H9 (cell line): Measurements from ENCODE around the gene GAD1. TPM values are rescaled to one million over a fixed set of nuclear protein-coding genes. Genes with fewer than 3 reads are reported as not detected.

Experiments
- DNase-seq: peaks from one replicate; pipeline ENCODE4 v3.0.0-alpha.2; 2017
- H2AFZ ChIP-seq: one replicate; pipeline ENCODE4 v1.6.1; 2013; ENCODE audit warnings: mild to moderate bottlenecking, low read length, control low read depth, moderate library complexity
- H2AK5ac ChIP-seq: 2 replicates; pipeline ENCODE4 v1.6.1; 2013; ENCODE audit warnings: low read length, control low read depth, mixed read lengths; ENCODE audit not compliant: insufficient read length
- H2BK120ac ChIP-seq: one replicate; pipeline ENCODE4 v1.6.1; 2013; ENCODE audit warnings: low read depth, mild to moderate bottlenecking, low read length, control low read depth, inconsistent platforms; ENCODE audit not compliant: poor library complexity, severe bottlenecking
- H2BK12ac ChIP-seq: 2 replicates; pipeline ENCODE4 v1.6.1; 2013; ENCODE audit warnings: low read length, control low read depth, mixed read lengths, low read depth; ENCODE audit not compliant: insufficient read length
- H2BK15ac ChIP-seq: 2 replicates; pipeline ENCODE4 v1.6.1; 2013; ENCODE audit warnings: low read depth, low read length, control low read depth
- H2BK20ac ChIP-seq: one replicate; pipeline ENCODE4 v1.6.1; 2013; ENCODE audit warnings: low read depth, mild to moderate bottlenecking, low read length, control low read depth, inconsistent platforms; ENCODE audit not compliant: poor library complexity, severe bottlenecking
- H2BK5ac ChIP-seq: 2 replicates; pipeline ENCODE4 v1.6.1; 2013; ENCODE audit warnings: low read length, control low read depth, mixed read lengths; ENCODE audit not compliant: insufficient read length
- H3K14ac ChIP-seq: 2 replicates; pipeline ENCODE4 v1.6.1; 2013; ENCODE audit warnings: low read length, control low read depth; ENCODE audit not compliant: insufficient read depth
- H3K18ac ChIP-seq: 2 replicates; pipeline ENCODE4 v1.6.1; 2013; ENCODE audit warnings: low read depth, mild to moderate bottlenecking, mixed read lengths, low read length, control low read depth; ENCODE audit not compliant: insufficient read length
- H3K23ac ChIP-seq: 2 replicates; pipeline ENCODE4 v1.6.1; 2013; ENCODE audit warnings: low read length, control low read depth, mixed read lengths, low read depth; ENCODE audit not compliant: insufficient read length
- H3K23me2 ChIP-seq: 2 replicates; pipeline ENCODE4 v1.6.1; 2013; ENCODE audit warnings: low read depth, mild to moderate bottlenecking, mixed read lengths, low read length, control low read depth; ENCODE audit not compliant: insufficient read length, poor library complexity, severe bottlenecking
- H3K27ac ChIP-seq: 2 replicates; pipeline ENCODE4 v1.5.1; 2013; ENCODE audit warnings: low read length, control low read depth, mixed read lengths, low read depth; ENCODE audit not compliant: insufficient read length
- H3K27me3 ChIP-seq: 2 replicates; pipeline ENCODE4 v1.6.1; 2013; ENCODE audit warnings: low read length, control low read depth, inconsistent platforms; ENCODE audit not compliant: insufficient read depth
- H3K4ac ChIP-seq: 2 replicates; pipeline ENCODE4 v1.6.1; 2013; ENCODE audit warnings: low read depth, mild to moderate bottlenecking, control low read depth, inconsistent platforms, low read length, moderate library complexity
- H3K4me1 ChIP-seq: 2 replicates; pipeline ENCODE4 v1.6.1; 2013; ENCODE audit warnings: low read length, control low read depth, inconsistent platforms; ENCODE audit not compliant: insufficient read depth
- H3K4me2 ChIP-seq: 2 replicates; pipeline ENCODE4 v1.6.1; 2013; ENCODE audit warnings: low read length, control low read depth, mixed read lengths; ENCODE audit not compliant: insufficient read length, insufficient read depth
- H3K56ac ChIP-seq: 2 replicates; pipeline ENCODE4 v1.6.1; 2013; ENCODE audit warnings: low read depth, mild to moderate bottlenecking, mixed read lengths, low read length, control low read depth; ENCODE audit not compliant: insufficient read length
- H3K79me1 ChIP-seq: 2 replicates; pipeline ENCODE4 v1.6.1; 2013; ENCODE audit warnings: low read depth, mild to moderate bottlenecking, moderate library complexity, low read length, control low read depth, inconsistent platforms; ENCODE audit not compliant: insufficient read depth, poor library complexity, severe bottlenecking
- H3K79me2 ChIP-seq: 2 replicates; pipeline ENCODE4 v1.6.1; 2013; ENCODE audit warnings: low read length, control low read depth, inconsistent platforms; ENCODE audit not compliant: insufficient read depth
- H3K9ac ChIP-seq: 2 replicates; pipeline ENCODE4 v1.6.1; 2013; ENCODE audit warnings: low read length, control low read depth, mixed read lengths; ENCODE audit not compliant: insufficient read length; ENCODE audit errors: extremely low read depth
- H3K9me3 ChIP-seq: one replicate; pipeline ENCODE4 v1.6.1; 2013; ENCODE audit warnings: low read depth, low read length, inconsistent platforms; ENCODE audit not compliant: control insufficient read depth
- H3T11ph ChIP-seq: one replicate; pipeline ENCODE4 v1.6.1; 2013; ENCODE audit warnings: mild to moderate bottlenecking, low read length, control low read depth, inconsistent platforms
- H4K20me1 ChIP-seq: one replicate; pipeline ENCODE4 v1.6.1; 2013; ENCODE audit not compliant: control insufficient read depth, insufficient read length, insufficient read depth
- H4K5ac ChIP-seq: 2 replicates; pipeline ENCODE4 v1.6.1; 2013; ENCODE audit warnings: low read depth, mild to moderate bottlenecking, mixed read lengths, low read length, control low read depth; ENCODE audit not compliant: insufficient read length
- H4K8ac ChIP-seq: replicated peaks from 2 replicates; pipeline ENCODE4 v1.6.1; 2013; ENCODE audit warnings: low read length, control low read depth, mixed read lengths, low read depth; ENCODE audit not compliant: insufficient read length
- H4K91ac ChIP-seq: 2 replicates; pipeline ENCODE4 v1.6.1; 2013; ENCODE audit warnings: low read depth, mild to moderate bottlenecking, moderate library complexity, mixed read lengths, low read length, control low read depth; ENCODE audit not compliant: insufficient read length
- H3K27ac Mint-ChIP-seq, 3 experiments: 2 replicates in 2 of 3; 3 replicates in 1 of 3; pipeline ENCODE4 v1.8.0; 2020 to 2021; ENCODE audit warnings: mixed read lengths in 3 of 3, mild to moderate bottlenecking in 1 of 3, moderate library complexity in 1 of 3
- H3K27me3 Mint-ChIP-seq: 2 replicates; pipeline ENCODE4 v1.8.0; 2021; ENCODE audit warnings: low read depth, mild to moderate bottlenecking, moderate library complexity, mixed read lengths
- H3K36me3 Mint-ChIP-seq, 3 experiments: 2 replicates in 2 of 3; 3 replicates in 1 of 3; pipeline ENCODE4 v1.8.0; 2020 to 2021; ENCODE audit warnings: low read depth in 3 of 3, mixed read lengths in 3 of 3; ENCODE audit not compliant: insufficient read depth in 1 of 3
- H3K4me1 Mint-ChIP-seq, 2 experiments: 2 replicates each; pipeline ENCODE4 v1.8.0; 2020; ENCODE audit warnings: mixed read lengths in 2 of 2
- H3K4me3 Mint-ChIP-seq, 2 experiments: 2 replicates in 1 of 2; 3 replicates in 1 of 2; pipeline ENCODE4 v1.8.0; 2020 to 2021; ENCODE audit warnings: mild to moderate bottlenecking in 2 of 2, mixed read lengths in 2 of 2, moderate library complexity in 1 of 2
- H3K9me3 Mint-ChIP-seq, 2 experiments: 2 replicates in 1 of 2; 3 replicates in 1 of 2; pipeline ENCODE4 v1.8.0; 2020; ENCODE audit warnings: mild to moderate bottlenecking in 2 of 2, mixed read lengths in 2 of 2, moderate library complexity in 1 of 2
- CTCF ChIP-seq: fragments of 200-600 bp; sonication (generic); conservative IDR thresholded peaks from 3 replicates; pipeline ENCODE4 v1.8.0; 2021; ENCODE audit warnings: antibody characterized with exemption, mild to moderate bottlenecking
- WGBS: extraction: QIAGEN DNeasy Blood & Tissue Kit; methylation state at CpG from one replicate; pipeline ENCODE4 v1.1.7; 2013; ENCODE audit warnings: missing lambda C conversion rate, low lambda C conversion rate, mixed read lengths; ENCODE audit not compliant: insufficient read length; ENCODE audit errors: extremely low coverage; 5-methylcytosine and 5-hydroxymethylcytosine counted together
- total RNA-seq: library from RNA; stranded (reverse); gene quantifications from 2 replicates; pipeline ENCODE4 v1.2.1, GENCODE V29; 2021

Gene GAD1
- total RNA-seq, 1 experiment from 2014 or later = 1.8 TPM

- H4K20me1 ChIP-seq = peaks cover 2% of the 10 kb centered on the region
- H3K4me1 ChIP-seq = no peaks in the 10 kb centered on the region; the same call in 1 of the 2 replicates
- H2BK15ac ChIP-seq = no peak overlapping the region
- H3K23me2 ChIP-seq = peaks cover 48% of the 10 kb centered on the region
- no peak overlapping the region for H2AFZ ChIP-seq
- no peaks in the 10 kb centered on the region for H3K9me3 ChIP-seq
- no peak overlapping the region for H3K4ac ChIP-seq
- no peak overlapping the region for H3T11ph ChIP-seq
- peaks cover 55% of the 10 kb centered on the region for H3K27me3 ChIP-seq
- peak; percentile 80 for DNase-seq
- Mint-ChIP-seq H3K9me3 (peaks cover 3 to 4% of the 10 kb centered on the region in 2 experiments; a peak in 1 of 5 replicates), H3K4me1 (peaks cover 45 to 49% of the 10 kb centered on the region in 2 experiments), H3K27ac (peak overlapping the region in 1 of 3 experiments; percentile 85; a peak in 1 of 7 replicates), H3K27me3 (peaks cover 71% of the 10 kb centered on the region), H3K4me3 (peak overlapping the region; percentile 63 to 82), H3K36me3 (no peaks in the 10 kb centered on the region; a peak in 1 of 7 replicates)
- H3K23ac ChIP-seq = no peak overlapping the region
- H2BK5ac ChIP-seq = no peak overlapping the region
- no peak overlapping the region for H3K14ac ChIP-seq
- H3K56ac ChIP-seq = no peak overlapping the region
- H2BK120ac ChIP-seq = no peak overlapping the region
- no peak overlapping the region for H3K18ac ChIP-seq
- H2AK5ac ChIP-seq = no peak overlapping the region
- H3K27ac ChIP-seq = no peak overlapping the region
- no peaks in the 10 kb centered on the region for H3K79me2 ChIP-seq
- no peak overlapping the region for H3K9ac ChIP-seq
- no peak overlapping the region for H4K5ac ChIP-seq
- H3K79me1 ChIP-seq = no peaks in the 10 kb centered on the region
- H4K91ac ChIP-seq = no peak overlapping the region
- no peak for TF ChIP-seq CTCF
- H4K8ac ChIP-seq = no peak overlapping the region
- WGBS = no CpG with 5 or more reads among the region's 31 CpGs
- no peak overlapping the region for H2BK12ac ChIP-seq
- peak overlapping the region; percentile 70 for H3K4me2 ChIP-seq
- H2BK20ac ChIP-seq = no peak overlapping the region
Observed at GRCh38 chr2:170814533-170815230, 2.0 kb upstream of the GAD1 start.
